ENCODE results near the gene PIP5K1B.

The PIP5K1B gene

DNA sequence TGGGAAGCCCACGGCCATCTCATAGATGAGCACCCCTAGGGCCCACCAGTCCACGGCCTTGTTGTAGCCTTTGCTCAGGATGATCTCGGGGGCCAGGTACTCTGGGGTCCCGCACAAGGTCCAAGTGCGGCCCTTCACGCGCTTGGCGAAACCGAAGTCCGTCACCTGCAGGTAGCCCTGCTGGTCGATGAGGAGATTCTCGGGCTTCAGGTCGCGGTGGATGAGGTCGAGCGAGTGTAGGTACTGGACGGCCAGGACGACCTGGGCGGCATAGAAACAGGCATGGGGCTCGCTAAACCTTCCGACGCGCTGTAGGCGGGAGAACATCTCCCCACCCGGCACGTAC lies 308.3 kb downstream of the PIP5K1B start:
- H3K27ac ChIP-seq, result no peak overlapping the region
- no peaks in the 10 kb centered on the region for H3K4me1 ChIP-seq (ENCODE audit: low read depth, poor library complexity, severe bottlenecking)
- no peak overlapping the region for H3K9ac ChIP-seq
- no peaks in the 10 kb centered on the region for H3K27me3 ChIP-seq (ENCODE audit: insufficient read depth, low read depth)
- no peak for TF ChIP-seq CTCF (conservative IDR thresholded peaks at IDR 0.05; ENCODE audit: low read depth, low read length)
- no peaks in the 10 kb centered on the region for H3K79me2 ChIP-seq (ENCODE audit: insufficient read depth, low read depth)
- no peak overlapping the region for H2AFZ ChIP-seq (ENCODE audit: low read depth)
- H3K4me2 ChIP-seq, result no peak overlapping the region
- H4K20me1 ChIP-seq (ENCODE audit: insufficient read depth), result no peaks in the 10 kb centered on the region
- no peaks in the 10 kb centered on the region for H3K36me3 ChIP-seq (ENCODE audit: insufficient read depth)
- no peak overlapping the region for H3K4me3 ChIP-seq (IDR thresholded peaks at IDR 0.05; ENCODE audit: insufficient read depth, low read depth, low read length)

DNA sequence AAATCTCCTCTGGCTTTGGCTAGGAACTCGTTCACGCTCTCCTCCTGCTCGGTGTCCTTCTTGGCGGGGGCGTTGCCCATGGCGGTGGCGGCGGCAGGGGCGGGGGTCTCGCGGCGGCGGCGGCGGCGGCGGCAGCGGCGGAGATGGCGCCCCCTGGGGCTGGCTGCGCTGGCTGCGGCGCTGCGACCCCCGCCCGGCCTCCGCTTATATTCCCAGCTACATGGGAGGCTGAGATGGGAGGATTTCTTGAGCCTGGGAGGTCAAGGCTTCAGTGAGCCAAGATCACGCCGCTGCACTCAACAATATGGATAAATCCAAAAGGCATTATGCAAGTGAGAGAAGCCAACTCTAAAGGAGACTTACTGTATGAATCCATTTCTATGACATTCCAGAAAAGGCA lies 309.0 kb downstream of the PIP5K1B start, which contains the start of gene PRKACG:
Gene PRKACG, minus strand, starts transcription at position 101 of the 400 bp plus-strand sequence. Its CDS starts 21 bp downstream, at position 80.
- Histone ChIP-seq H3K27ac (no peak within 1 kb of the TSS), H3K9ac (no peak within 1 kb of the TSS), H3K79me2 (ENCODE audit: insufficient read depth, low read depth) (no peaks in the 10 kb centered on the region), H2AFZ (ENCODE audit: low read depth) (no peak within 1 kb of the TSS), H3K27me3 (ENCODE audit: insufficient read depth, low read depth) (no peaks in the 10 kb centered on the region), H3K4me3 (IDR thresholded peaks at IDR 0.05; ENCODE audit: insufficient read depth, low read depth, low read length) (no peak within 1 kb of the TSS), H3K36me3 (ENCODE audit: insufficient read depth) (no peaks in the 10 kb centered on the region), H3K4me1 (ENCODE audit: low read depth, poor library complexity, severe bottlenecking) (no peaks in the 10 kb centered on the region), H3K4me2 (no peak within 1 kb of the TSS), H4K20me1 (ENCODE audit: insufficient read depth) (no peaks in the 10 kb centered on the region)
- TF ChIP-seq CTCF (conservative IDR thresholded peaks at IDR 0.05; ENCODE audit: low read depth, low read length), result no peak

DNA sequence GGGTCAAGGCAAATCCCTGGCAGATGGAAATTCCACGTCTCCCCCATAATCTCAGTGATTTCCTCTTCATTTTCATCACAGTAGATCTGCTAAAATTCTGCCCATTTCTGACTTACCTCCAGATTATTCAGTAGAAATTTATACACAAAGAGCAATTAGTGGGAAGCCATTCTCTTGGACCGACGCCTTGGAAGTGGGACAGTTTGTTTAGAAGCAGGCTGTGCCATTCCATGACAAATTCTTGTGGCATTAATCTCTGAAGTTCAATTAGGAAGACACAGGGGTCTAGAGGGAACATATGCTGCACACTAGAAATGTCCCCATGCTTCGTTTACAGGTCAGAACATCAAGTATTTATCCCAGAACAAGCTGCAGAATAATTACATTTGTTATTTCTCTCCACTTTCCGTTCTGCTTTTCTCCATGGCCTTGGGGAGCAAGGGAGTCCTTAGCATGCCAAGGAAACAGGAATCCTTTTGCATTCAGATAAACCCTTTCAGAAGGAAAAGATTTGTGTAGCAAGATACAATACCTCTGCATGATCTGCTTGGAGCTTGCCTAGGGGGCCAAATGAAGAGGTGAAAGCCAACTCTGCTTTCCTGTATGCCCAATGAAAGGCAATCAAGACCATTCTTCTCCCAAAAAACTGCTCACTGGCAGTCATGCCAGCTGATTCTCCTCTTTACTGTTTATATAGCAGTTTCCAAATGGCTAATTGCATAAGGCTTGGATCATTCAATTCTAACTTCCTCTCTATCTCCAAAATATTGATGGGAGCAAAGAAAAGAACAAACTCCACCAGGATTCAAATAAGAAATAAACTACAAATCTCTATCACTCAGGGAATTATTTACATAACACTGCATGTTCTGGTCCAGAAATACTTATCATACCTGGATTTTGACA lies 311.4 kb downstream of the PIP5K1B start:
- H3K36me3 ChIP-seq (ENCODE audit: insufficient read depth), result no peaks in the 10 kb centered on the region
- H3K79me2 ChIP-seq (ENCODE audit: insufficient read depth, low read depth), result no peaks in the 10 kb centered on the region
- no peak overlapping the region for H3K9ac ChIP-seq
- H3K4me1 ChIP-seq (ENCODE audit: low read depth, poor library complexity, severe bottlenecking), result no peaks in the 10 kb centered on the region
- H3K27ac ChIP-seq, result no peak overlapping the region
- no peak overlapping the region for H3K4me2 ChIP-seq
- H2AFZ ChIP-seq (ENCODE audit: low read depth), result no peak overlapping the region
- TF ChIP-seq CTCF (conservative IDR thresholded peaks at IDR 0.05; ENCODE audit: low read depth, low read length), result no peak
- no peaks in the 10 kb centered on the region for H3K27me3 ChIP-seq (ENCODE audit: insufficient read depth, low read depth)
- no peak overlapping the region for H3K4me3 ChIP-seq (IDR thresholded peaks at IDR 0.05; ENCODE audit: insufficient read depth, low read depth, low read length)
- H4K20me1 ChIP-seq (ENCODE audit: insufficient read depth), result no peaks in the 10 kb centered on the region

GRCh38 chr9:69018737-69019136 lies 313.7 kb downstream of the PIP5K1B start:
- Histone ChIP-seq H3K27ac (no peak overlapping the region), H3K9ac (no peak overlapping the region), H3K4me3 (IDR thresholded peaks at IDR 0.05; ENCODE audit: insufficient read depth, low read depth, low read length) (no peak overlapping the region), H4K20me1 (ENCODE audit: insufficient read depth) (no peaks in the 10 kb centered on the region), H2AFZ (ENCODE audit: low read depth) (no peak overlapping the region), H3K79me2 (ENCODE audit: insufficient read depth, low read depth) (no peaks in the 10 kb centered on the region), H3K4me2 (no peak overlapping the region), H3K4me1 (ENCODE audit: low read depth, poor library complexity, severe bottlenecking) (no peaks in the 10 kb centered on the region), H3K36me3 (ENCODE audit: insufficient read depth) (no peaks in the 10 kb centered on the region), H3K27me3 (ENCODE audit: insufficient read depth, low read depth) (no peaks in the 10 kb centered on the region)
- TF ChIP-seq CTCF (conservative IDR thresholded peaks at IDR 0.05; ENCODE audit: low read depth, low read length), result no peak
